GM21529 (cell line): ENCODE measurements around the gene INTS15.

Experiments
- ATAC-seq: cut with Tn5 transposase; IDR thresholded peaks from one replicate; pipeline ENCODE4 v1.9.1; 2021; ENCODE audit not compliant: unreplicated experiment

Gene INTS15

DNA sequence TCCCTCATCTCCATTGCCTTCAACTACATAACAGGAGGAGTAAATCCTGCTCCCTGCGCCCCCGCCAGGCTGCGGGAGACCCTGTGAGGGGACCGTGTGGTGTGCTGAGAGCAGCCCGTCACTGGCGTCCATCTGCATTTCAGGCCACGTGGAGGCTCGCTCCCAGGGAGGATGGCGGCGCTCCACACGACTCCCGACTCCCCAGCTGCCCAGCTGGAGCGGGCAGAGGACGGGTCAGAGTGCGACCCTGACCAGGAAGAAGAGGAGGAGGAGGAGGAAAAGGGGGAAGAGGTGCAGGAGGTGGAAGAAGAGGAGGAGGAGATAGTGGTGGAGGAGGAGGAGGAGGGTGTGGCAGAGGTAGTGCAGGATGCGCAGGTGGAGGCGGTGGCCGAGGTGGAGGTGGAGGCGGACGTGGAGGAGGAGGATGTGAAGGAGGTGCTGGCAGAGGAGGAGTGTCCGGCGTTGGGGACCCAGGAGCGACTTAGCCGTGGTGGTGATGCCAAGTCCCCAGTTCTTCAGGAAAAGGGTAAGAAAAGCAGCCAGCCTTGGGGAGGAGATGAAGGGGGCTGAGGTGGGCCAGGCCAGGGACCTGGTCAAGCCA, 52.5 kb downstream of the INTS15 start:
- no peak for ATAC-seq

DNA sequence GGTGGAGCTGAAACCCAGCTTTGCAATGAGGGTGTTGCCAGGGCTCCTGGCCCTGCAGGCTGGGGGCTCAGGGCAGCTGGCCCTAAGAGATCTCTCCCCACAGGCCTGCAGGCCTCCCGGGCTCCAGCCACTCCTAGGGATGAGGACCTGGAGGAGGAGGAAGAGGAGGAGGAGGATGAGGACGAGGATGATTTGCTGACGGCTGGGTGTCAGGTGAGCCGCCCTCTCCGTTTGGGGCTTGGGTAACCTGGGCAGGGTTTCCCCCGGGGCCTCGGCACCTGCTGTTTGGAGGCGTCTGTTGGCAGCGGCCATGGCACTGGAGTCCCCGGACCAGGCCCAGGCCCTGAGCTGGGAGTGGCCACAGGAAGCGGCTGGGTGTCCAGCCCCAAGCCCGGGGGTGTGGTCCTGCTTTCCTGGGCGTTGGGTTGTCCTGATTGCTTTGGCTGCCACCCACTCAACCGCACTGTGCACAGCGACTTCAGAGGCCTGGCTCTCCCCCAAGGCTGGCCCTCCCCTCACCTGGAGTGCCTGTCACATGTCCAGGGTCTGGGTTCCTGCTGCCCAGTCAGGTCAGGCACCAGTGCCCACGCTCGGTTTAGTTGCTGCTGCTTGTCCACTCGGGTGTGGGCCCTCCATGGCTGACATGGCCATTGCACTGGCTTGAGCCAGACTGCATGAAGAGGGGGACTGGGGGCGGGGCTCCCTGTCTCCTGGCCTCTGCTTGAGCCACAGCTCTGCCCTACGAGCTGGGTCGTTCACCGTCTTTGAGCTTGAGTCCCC, 53.2 kb downstream of the INTS15 start:
- ATAC-seq = no peak

DNA sequence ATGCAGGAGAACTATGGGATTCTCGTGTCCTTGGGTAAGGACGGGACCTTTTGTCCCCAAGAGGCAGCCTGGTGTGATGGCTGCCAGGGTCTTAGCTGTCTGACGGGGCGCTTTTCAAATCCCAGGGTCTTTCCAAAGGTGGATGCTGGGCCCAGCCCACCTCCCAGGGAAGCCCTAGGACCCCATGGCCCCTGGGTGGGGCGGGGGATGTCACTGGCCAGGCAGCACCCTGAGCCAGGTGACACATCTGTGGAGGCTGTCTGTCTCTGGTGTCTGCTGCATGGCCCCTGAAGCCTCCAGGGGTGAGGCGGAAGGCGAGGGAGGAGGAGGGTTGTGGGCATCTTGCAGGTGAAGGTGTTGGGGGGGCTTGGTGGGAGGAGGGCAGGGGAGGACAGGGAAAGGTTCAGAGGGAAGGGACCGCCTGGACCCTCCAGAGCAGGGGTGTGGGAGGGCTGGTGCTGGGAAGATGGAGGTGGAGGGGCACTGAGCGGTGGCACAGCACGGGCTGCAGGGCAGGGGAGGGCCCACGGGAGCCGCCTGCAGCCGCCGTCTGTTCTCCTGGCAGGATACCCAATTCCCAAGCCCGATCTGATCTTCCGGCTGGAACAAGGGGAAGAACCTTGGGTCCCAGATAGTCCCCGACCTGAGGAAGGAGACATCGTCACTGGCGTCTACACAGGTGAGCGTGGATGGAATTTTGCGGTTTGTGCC, 54.2 kb downstream of the INTS15 start:
- ATAC-seq = no peak

DNA sequence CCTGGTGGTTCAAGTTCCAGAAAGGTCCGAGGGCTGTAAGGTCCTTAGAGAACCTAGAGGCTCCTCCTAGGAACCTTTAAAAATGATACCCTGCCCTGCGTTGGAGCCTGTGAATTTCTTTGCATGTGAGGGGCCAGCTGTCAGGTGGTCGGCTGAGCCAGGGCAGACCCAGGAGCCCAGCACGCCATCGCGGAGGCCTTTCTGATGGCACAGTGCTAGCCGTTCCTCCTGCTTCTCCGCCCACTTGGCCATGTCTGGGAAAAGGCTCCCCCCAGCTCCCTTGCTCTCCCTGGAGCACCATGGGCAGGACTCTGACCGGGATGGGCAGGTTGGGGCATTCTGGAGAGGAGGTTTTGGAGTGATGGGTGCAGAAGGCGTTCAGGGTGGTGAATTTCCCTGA, 54.9 kb downstream of the INTS15 start:
- ATAC-seq = no peak

DNA sequence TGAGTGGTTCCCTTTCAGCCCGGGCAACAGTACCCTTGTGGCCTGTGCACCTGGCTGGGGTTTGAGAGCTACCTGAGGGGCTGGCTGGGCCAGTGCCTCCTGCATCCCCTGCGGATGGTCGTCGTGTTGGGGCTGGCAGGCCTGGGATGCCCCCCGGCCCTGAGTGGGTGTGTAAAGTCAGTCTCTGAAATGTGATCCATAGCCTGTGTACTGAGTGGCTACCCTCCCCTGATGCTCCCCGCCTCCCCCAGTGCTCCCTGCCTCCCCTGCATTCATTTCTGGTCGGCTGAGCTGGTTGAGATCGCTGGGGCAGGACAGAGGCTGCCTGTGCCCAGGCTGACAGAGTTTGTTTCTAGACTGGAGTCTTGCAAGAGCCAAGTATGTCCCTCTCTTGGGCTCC, 56.6 kb downstream of the INTS15 start:
- ATAC-seq = no peak

DNA sequence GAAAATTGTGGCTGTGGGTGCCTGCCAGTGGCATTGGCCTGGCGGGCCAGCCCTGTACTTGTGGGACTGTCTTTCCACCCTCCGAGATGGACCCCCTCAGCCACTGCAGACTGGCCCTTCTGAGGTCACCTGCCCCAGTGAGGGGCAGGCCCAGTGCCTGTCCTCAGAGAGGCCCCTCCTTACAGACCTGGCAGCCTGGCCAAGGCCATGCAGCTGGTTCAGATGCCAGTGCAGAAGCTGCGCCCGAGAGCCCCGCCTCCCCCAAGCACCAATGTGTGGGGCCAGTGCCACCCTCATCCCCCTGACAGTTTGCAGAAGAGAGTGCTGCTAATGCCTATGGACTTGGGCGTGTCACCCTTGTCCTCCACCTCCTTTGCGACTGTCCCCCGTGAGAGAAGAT, 57.3 kb downstream of the INTS15 start:
- ATAC-seq = no peak

DNA sequence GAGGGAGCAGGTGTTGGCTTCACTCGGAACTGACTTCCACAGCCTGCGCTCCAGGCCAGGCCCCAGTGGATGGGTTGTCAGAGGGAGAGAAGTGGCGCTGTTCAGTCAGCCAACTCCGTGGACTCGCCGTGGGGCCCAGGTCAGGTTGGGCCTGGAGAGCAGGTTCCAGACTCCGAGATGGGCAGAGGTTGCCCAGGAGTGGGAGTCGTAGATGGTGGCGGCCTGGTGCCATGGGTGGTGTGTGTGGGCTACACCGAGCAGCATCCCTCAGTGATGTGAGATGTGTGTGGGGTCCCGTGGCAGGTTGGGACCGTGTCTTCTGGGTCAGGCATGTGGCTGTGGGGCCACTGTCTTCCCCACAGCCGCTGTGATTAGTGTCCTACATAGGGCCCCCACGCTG, 57.7 kb downstream of the INTS15 start:
- ATAC-seq = no peak

DNA sequence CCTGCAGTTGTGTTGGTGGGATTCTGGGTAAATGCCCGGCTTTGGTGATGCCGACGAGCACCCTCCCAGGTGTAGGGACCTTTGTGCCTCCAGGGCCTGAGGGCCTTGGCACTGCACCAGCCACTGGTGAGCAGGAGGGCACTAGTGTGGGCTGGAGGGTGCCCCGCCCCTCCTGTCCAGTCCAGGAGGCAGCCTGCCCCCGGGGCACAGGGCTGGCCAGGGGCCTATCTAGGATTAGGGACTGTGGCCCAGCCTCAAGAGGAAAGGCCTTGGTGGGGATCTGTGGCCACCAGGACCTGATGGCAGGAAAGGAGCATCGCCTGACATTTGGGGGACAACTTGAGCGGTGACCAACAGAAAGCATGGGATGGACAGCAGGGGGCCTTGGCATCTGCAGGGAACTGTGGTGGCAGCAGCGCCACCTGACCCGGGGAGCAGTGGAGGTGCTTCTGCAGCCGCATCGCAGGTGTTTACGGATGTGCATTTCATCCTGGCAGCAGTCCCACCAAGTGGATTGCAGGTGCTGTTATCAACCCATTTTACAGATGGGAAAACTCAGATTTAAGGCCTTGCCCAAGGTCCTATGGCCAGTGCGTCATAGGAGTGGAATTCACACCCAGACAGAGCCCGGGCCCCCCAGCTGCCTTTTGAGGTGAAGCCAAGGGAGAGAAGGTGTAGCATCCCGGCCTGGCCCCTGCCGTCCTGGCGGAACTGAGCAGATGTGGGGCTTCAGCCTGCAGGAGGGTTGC, 58.4 kb downstream of the INTS15 start:
- no peak for ATAC-seq

DNA sequence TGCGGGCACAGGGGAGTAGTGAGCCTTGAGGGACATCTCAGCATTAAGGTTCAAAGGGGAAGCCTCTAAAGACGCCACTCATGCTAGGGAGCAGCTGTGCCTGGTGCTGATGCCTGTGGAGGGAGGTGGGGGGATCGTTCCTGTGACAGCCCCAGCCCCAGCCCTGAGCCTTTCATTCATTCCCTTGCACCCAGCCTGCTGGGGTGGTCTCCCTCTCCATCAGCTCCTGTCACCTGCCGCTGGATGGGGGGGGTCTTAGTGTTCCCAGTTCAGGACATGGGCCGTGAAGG, 58.9 kb downstream of the INTS15 start:
- no peak for ATAC-seq

DNA sequence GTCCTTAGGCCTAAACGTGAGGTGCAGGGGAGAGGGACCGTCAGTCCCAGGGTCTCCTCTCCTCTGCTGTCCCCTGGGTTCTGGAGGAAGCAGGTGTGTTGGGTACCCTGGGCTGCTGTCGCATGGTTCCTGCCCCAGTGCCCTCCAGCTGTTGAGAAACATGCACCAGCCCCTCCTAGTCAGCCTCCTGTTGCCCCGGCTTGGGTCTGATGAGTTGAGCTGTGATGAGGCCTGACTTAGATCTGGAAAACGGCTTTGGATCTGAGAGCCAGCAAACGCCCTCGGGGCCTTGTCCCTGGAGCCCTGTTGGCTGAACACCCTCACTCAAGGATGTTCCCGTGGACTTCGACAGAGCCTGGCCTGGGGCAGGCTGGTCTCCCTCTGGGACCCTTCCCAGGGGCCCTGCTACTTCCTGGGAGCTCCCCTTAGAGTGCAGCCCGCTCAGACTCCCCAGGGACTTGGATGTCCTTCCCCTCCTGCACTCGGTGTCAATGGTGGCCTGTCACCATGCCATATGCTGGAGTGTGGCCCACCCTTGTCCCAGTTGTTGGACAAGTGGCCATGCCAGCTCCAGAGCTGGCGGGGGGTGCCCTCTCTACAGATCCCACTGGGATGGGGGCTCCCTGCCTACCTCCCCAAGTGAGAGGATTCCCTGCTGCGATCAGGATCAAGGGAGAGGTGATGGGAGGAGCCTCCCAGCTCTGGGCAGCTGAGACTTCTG, 59.6 kb downstream of the INTS15 start:
- no peak for ATAC-seq

DNA sequence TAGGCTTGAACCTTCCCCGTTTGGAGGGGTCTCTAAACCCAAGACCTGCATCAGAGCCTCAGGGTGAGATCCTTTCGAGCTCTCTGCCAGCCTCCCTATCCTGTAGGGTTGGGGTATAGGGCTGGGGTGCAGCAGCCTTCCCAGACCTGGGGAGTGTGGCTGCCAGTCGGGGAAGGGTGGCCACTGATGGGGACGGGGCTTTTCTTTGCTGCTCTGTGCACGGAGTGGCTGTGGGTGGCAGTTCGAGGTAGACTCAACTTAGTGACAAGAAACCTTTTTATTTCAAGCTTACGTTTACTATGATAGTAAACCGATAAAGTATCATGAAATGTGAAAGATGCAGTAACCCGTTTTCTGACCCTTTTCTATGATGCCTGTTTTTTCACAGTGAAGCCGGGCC, 60.3 kb downstream of the INTS15 start:
- ATAC-seq = no peak

DNA sequence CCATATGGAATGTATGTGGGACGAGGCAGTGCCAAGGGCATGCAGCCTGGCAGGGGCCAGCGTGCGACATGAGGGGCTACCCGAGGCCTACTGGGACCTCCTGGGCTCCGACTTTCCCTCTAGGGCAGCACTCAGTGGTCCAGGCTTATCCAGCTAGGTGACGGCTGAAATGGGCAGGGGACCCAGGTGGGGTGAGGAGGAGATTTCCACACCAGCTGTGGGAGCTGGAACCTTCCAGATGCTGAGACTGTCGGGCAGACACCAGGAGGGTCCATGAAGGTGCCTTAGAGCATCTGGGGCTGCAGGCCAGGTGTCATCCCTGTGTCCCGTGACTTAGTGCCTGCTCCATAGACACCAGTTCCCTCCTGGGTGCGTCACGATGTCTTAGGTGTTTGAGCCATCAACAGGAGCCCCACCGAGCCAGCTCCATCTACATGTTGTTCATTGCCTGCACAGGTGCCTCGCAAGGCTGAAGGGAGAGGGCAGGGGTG, 60.7 kb downstream of the INTS15 start:
- no peak for ATAC-seq

DNA sequence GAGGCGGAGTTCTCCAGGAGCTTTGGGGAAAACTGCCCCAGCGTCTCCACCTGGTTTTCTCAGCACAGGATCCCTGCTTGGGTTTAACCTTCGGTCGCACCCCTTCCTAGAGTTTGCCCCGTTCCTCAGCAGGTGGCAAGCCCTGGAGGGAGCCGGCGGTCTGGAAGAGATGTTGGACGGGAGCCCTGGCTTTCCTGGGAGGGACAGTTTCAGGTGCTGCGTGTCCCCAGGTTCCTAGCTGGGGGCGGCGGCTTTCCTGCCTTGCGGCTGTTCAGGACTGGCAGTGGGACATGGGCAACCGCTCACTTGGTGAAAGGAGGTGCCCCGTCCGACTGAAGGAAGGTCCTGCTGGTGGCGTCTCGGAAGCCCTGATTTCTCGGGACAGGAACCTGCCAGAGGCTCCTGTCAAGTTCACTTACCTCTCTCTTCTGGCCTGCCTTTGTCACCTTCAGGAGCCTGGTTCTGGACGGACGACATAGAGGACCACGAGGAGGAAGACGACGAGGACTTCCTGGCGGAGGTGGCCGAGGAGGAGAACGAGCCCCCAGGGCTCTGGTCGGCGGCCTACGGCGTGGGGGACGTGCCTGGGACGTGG, 62.1 kb downstream of the INTS15 start:
- ATAC-seq = no peak

DNA sequence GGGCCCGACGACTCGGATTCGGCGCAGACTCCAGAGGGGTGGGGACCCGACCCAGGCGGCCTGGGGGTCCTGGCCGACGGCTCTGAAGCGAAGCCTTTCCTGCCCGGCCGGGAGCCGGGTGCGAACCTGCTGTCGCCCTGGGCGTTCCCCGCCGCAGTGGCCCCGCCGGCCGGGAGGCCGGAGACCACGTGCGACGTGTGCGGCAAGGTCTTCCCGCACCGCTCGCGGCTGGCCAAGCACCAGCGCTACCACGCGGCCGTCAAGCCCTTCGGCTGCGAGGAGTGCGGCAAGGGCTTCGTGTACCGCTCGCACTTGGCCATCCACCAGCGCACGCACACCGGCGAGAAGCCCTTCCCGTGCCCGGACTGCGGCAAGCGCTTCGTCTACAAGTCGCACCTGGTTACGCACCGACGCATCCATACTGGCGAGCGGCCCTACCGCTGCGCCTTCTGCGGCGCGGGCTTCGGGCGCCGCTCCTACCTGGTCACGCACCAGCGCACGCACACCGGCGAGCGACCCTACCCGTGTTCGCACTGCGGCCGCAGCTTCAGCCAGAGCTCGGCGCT, 62.7 kb downstream of the INTS15 start:
- ATAC-seq = no peak

DNA sequence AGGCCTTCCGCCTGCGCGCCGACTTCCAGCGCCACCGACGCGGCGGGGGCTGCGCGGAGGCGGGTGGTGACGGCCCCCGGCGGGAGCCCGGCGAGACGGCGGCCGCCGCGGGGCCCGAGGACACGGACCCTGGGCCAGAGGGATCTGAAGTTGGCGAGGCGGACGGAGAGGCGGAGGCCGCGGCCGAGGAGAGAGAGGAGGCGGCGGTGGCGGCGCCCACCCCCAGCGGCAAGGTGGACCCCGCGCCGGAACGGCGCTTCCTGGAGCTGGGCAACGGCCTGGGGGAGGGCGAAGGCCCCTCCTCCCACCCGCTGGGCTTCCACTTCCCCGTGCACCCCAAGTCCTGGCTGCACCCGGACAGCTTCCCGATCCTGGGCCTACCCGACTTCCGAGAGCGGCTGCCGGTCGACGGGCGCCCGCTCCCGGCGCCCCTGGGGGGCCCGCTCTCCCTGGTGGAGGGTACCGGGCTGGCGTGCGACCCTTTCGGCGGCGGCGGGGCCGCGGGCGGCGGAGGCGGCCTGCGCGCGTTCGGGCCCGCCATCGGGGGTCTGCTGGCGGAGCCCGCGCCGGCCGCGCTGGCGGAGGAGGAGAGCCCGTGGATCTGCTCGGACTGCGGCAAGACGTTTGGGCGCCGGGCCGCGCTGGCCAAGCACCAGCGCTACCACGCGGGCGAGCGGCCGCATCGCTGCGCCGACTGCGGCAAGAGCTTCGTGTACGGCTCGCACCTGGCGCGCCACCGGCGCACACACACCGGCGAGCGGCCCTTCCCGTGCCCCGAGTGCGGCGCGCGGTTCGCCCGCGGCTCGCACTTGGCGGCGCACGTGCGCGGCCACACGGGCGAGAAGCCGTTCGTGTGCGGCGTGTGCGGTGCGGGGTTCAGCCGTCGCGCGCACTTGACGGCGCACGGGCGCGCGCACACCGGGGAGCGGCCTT, 63.5 kb downstream of the INTS15 start:
- no peak for ATAC-seq

DNA sequence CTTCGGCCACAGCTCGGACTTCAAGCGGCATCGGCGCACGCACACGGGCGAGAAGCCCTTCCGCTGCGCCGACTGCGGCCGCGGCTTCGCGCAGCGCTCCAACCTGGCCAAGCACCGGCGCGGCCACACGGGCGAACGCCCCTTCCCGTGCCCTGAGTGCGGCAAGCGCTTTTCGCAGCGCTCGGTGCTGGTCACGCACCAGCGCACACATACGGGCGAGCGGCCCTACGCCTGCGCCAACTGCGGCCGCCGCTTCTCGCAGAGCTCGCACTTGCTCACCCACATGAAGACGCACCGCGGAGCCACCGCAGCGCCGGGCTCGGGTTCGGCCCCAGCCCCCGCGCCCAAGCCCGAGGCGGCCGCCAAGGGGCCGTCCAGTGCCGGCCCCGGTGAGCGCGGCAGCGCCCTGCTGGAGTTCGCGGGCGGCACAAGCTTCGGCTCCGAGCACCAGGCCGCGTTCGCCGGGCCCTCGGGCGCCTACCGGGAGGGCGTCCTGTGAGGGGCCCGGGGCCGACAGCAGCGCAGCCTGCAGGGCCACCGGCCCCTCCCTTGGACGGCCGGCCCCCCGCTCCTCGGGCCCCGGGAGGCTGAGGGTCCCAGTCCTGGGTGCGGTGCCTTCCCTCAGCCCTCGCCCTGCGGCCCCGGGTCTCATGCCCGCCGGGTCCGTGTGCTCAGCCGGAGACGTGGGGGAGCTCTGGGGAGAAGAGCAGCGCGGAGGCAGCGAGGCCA, 64.5 kb downstream of the INTS15 start:
- ATAC-seq = no peak

DNA sequence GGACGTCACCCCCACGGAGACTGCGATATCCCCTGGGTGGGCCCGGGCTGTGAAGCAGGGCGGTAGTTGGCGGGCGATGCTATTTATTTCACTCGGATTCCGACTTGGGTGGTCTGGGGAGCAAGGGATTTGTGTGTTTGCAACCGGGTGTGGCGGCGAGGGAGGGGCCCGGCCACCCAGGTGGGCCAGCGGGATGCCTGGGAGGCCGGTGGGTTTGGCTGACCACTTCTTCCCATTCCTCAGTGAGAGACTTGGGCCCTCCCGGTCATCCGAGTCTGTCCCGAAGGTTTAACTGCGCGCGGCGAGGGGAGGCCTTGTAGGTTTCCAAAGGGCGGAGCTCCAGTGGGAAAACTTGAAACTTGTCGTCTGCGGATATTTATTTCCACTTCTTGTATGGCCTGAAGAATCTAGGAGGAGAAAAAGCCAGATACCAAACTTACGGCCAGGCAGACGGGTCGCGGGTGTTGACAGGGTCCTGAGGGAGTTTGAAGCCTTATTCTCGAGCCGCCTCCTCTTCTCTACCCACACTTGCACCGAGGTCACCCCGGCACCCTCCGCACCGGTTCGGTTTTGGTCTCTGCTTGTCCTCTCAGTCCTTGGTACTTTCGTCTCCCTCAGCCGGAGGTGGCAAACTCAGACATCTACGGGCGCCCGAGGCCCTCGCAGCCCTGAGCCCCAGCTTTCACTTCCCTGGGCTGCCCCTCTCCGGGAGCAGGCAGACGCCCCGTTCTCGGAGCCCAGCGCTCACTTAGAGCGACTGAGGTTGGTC, 65.2 kb downstream of the INTS15 start:
- no peak for ATAC-seq
